MCF 10A (cell line): ENCODE data around the gene TET3. TPM values are rescaled to one million over a fixed set of nuclear protein-coding genes. Genes with fewer than 3 reads are reported as not detected.
"Not testable (repeated sequence)": the region's sequence is repeated elsewhere in the genome, so short reads cannot be mapped to it uniquely, and the experiment has no call there.

Source experiments
- BruUV-seq: library from RNA; stranded (reverse); fragments of 400-500 nt; replicated peaks from 2 replicates; lab custom pipeline; 2021; lab: Mats Ljungman, UMichigan
- CTCF ChIA-PET: fragments of 300-600 bp; sonication (Branson Sonifier 250); formaldehyde crosslinking; extraction: SDS; loops from one replicate; lab custom pipeline; 2021; ENCODE audit warnings: antibody characterized with exemption, inconsistent platforms; lab: Yijun Ruan, JAX
- POLR2A ChIA-PET: fragments of 300-600, 350-650 bp; sonication (Branson Sonifier 250); formaldehyde crosslinking; extraction: SDS; loops from one replicate; lab custom pipeline; 2020; ENCODE audit warnings: antibody characterized with exemption, inconsistent platforms; lab: Yijun Ruan, JAX
- DNase-seq: peaks from one replicate; pipeline ENCODE4 v3.0.0-alpha.2; 2018; ENCODE audit not compliant: unreplicated experiment
- H3K27ac Mint-ChIP-seq: one replicate; pipeline ENCODE4 v1.8.0; 2022; ENCODE audit warnings: mild to moderate bottlenecking, low read depth, mixed read lengths; ENCODE audit not compliant: unreplicated experiment
- H3K27me3 Mint-ChIP-seq: one replicate; pipeline ENCODE4 v1.8.0; 2022; ENCODE audit warnings: mixed read lengths; ENCODE audit not compliant: insufficient read depth, unreplicated experiment
- H3K36me3 Mint-ChIP-seq: one replicate; pipeline ENCODE4 v1.8.0; 2022; ENCODE audit warnings: mild to moderate bottlenecking, moderate library complexity, mixed read lengths; ENCODE audit not compliant: insufficient read depth, unreplicated experiment
- H3K4me1 Mint-ChIP-seq: one replicate; pipeline ENCODE4 v1.8.0; 2022; ENCODE audit warnings: mixed read lengths; ENCODE audit not compliant: insufficient read depth, unreplicated experiment
- H3K4me3 Mint-ChIP-seq: one replicate; pipeline ENCODE4 v1.8.0; 2022; ENCODE audit warnings: mild to moderate bottlenecking, moderate library complexity, mixed read lengths; ENCODE audit not compliant: unreplicated experiment
- H3K9me3 Mint-ChIP-seq: one replicate; pipeline ENCODE4 v1.8.0; 2022; ENCODE audit warnings: mixed read lengths; ENCODE audit not compliant: unreplicated experiment
- CTCF ChIP-seq: fragments of 200-600 bp; IDR thresholded peaks from one replicate; pipeline ENCODE4 v1.8.0; 2022; ENCODE audit warnings: antibody characterized with exemption, mild to moderate bottlenecking; ENCODE audit not compliant: unreplicated experiment
- intact Hi-C: fragments of 100-400 bp; cut with micrococcal nuclease; formaldehyde crosslinking; loops from 2 replicates; pipeline ENCODE4 v1.14.1; 2022
- total RNA-seq: library from RNA; stranded (reverse); gene quantifications from 2 replicates; pipeline ENCODE4 v1.2.3, GENCODE V29; 2022

The TET3 gene
- total RNA-seq, 1 experiment from 2014 or later, result 17.5 TPM

GRCh38 chr2:73937899-73938298, 46.8 kb upstream of the TET3 start:
- Mint-ChIP-seq H3K4me1 (peaks cover 44% of the 10 kb centered on the region), H3K36me3 (peaks cover 66% of the 10 kb centered on the region), H3K27me3 (no peaks in the 10 kb centered on the region), H3K27ac (no peak overlapping the region), H3K9me3 (no peaks in the 10 kb centered on the region), H3K4me3 (no peak overlapping the region)
- TF ChIP-seq CTCF, result no peak
- intact Hi-C loops, result loop anchor here (2.0 to 5.0 kb wide), 3 partner anchors 44 to 209 kb away; partner anchors contain the start of genes BOLA3 and TET3
- ChIA-PET POLR2A (interaction anchor here (0.9 to 3.4 kb wide), 12 partner anchors 8 to 209 kb away, joined by 3 to 30 read pairs (median 6); partner anchors contain the start of genes DGUOK, STAMBP and TET3), CTCF (interaction anchor here (1.0 to 2.5 kb wide), 5 partner anchors 69 to 248 kb away, joined by 3 to 10 read pairs (median 3); no protein-coding TSS in a partner anchor)
- no peak for DNase-seq
- BruUV-seq, result no TSS peak

- CTCF ChIA-PET, result interaction anchor here (0.5 to 2.5 kb wide), 18 partner anchors 8 to 396 kb away, joined by 3 to 10 read pairs (median 4); partner anchors contain the start of gene STAMBP
- Mint-ChIP-seq H3K27me3 (no peaks in the 10 kb centered on the region), H3K4me1 (peaks cover 38% of the 10 kb centered on the region), H3K36me3 (peaks cover 66% of the 10 kb centered on the region), H3K9me3 (no peaks in the 10 kb centered on the region), H3K27ac (peak overlapping the region; percentile 91), H3K4me3 (no peak overlapping the region)
- no peak for TF ChIP-seq CTCF
- BruUV-seq, result no TSS peak
- no peak for DNase-seq
- POLR2A ChIA-PET, result interaction anchor here (0.5 to 3.4 kb wide), 15 partner anchors 9 to 208 kb away, joined by 3 to 30 read pairs (median 5); partner anchors contain the start of genes DGUOK, STAMBP and TET3
- intact Hi-C loops, result loop anchor here (1.0 to 5.0 kb wide), 4 partner anchors 43 to 208 kb away; partner anchors contain the start of genes BOLA3 and TET3
Observed at GRCh38 chr2:73938718-73939352, 45.9 kb upstream of the TET3 start.

- peak overlapping the region; percentile 91 for H3K27ac Mint-ChIP-seq
- BruUV-seq, result no TSS peak
Observed at GRCh38 chr2:73939419-73939818, 45.3 kb upstream of the TET3 start.

GRCh38 chr2:73940066-73940465, 44.6 kb upstream of the TET3 start:
- H3K9me3 Mint-ChIP-seq, H3K27me3 Mint-ChIP-seq, BruUV-seq, intact Hi-C loops, DNase-seq: not testable (repeated sequence)
- H3K27ac Mint-ChIP-seq, result peak overlapping the region; percentile 91
- H3K36me3 Mint-ChIP-seq, result peaks cover 75% of the 10 kb centered on the region
- peaks cover 42% of the 10 kb centered on the region for H3K4me1 Mint-ChIP-seq
- CTCF ChIA-PET, result interaction anchor here (1.4 to 2.5 kb wide), 3 partner anchors 107 to 114 kb away, joined by 4 to 10 read pairs (median 6); partner anchors contain the start of gene STAMBP
- POLR2A ChIA-PET, result interaction anchor here (3.0 kb wide), 1 partner anchor 112 kb away, joined by 12 read pairs; the partner anchor contains the start of gene STAMBP
- H3K4me3 Mint-ChIP-seq, result peak overlapping the region; percentile 30

More at GRCh38 chr2:73939419-73939818, 45.3 kb upstream of the TET3 start:
- intact Hi-C loops, result loop anchor here (1.0 to 5.0 kb wide), 4 partner anchors 43 to 207 kb away; partner anchors contain the start of genes BOLA3 and TET3
- H3K4me3 Mint-ChIP-seq, result peak overlapping the region; percentile 30
- peaks cover 38% of the 10 kb centered on the region for H3K4me1 Mint-ChIP-seq
- no peaks in the 10 kb centered on the region for H3K9me3 Mint-ChIP-seq
- ChIA-PET CTCF (interaction anchor here (0.5 to 2.5 kb wide), 15 partner anchors 9 to 395 kb away, joined by 3 to 10 read pairs (median 4); partner anchors contain the start of gene STAMBP), POLR2A (interaction anchor here (0.5 to 3.4 kb wide), 12 partner anchors 12 to 137 kb away, joined by 3 to 30 read pairs (median 5); partner anchors contain the start of genes DGUOK, STAMBP and TET3)
- peak; percentile 54 for TF ChIP-seq CTCF
- DNase-seq, result peak; percentile 91
- peaks cover 72% of the 10 kb centered on the region for H3K36me3 Mint-ChIP-seq
- H3K27me3 Mint-ChIP-seq, result no peaks in the 10 kb centered on the region
